Germinal center (tissue), 1 donor: Measurements from ENCODE around the gene ITGA11.

Experiments
- DNase-seq: peaks from one replicate; pipeline ENCODE4 v3.0.0; 2012; ENCODE audit warnings: mixed read lengths, low spot score

Gene ITGA11

DNA sequence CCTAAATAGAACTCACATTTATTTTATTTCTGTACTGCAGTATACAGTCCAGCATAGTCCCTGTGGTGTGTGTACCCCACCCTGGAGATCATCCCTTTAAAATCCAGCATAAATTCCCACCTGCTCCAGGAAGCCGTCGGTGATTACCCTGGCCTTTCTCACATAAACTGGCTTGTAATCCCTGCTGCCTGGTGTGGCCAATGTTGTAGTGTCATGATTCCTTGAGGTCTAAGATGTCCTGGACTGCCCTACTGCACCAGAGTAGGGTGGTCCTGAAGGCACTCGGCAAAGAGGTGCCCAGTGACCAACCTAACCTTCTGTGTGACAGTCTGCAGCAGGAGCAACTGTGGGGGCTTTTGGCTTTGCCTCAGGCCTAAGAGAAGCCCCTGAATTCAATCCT, 58.9 kb downstream of the ITGA11 start:
- DNase-seq: no peak

DNA sequence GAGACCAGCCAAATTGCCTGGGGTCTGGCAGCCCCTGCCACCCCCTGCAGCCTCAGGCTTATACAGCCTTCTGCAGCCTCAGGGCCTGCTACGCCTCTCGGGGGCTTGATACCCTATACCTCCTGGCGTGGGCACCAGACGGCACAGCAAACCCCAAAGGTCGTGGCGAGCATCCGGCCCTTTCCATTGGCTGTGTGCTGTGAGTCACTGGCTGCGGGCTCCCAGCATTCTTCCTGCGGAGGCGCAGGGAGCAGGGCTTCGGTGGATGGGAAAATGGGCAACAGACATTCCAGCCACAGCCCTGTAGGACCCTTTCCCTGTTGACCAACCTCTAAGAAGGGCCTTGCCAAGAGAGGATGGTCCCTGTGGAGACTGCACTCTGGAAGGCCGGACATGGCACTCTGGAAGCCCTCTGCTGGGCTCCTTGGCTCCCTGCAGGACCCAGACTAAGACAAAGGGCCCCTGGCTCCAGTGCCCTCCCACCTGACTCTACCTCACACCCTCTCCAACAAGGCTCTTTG, 59.6 kb downstream of the ITGA11 start:
- DNase-seq: no peak

DNA sequence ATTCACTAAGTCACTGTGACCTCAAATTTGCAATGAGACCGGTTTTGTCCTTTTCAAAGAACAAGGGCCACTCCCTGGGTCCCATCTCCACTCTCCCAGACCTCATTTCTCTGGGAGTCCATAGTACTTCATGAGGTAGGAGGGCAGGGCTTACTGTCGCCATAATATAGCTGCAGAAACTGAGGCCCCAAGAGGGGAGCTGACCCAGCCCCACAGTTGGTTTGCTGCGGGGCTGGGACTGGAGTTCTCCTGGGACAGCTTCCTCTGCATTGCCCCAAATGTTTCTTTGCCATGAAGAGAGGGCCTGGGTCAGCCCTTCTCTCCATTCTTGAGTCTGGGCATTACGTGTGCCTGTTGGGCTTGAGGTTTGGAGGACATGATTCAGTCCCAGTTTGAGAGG, 60.1 kb downstream of the ITGA11 start:
- no peak for DNase-seq

DNA sequence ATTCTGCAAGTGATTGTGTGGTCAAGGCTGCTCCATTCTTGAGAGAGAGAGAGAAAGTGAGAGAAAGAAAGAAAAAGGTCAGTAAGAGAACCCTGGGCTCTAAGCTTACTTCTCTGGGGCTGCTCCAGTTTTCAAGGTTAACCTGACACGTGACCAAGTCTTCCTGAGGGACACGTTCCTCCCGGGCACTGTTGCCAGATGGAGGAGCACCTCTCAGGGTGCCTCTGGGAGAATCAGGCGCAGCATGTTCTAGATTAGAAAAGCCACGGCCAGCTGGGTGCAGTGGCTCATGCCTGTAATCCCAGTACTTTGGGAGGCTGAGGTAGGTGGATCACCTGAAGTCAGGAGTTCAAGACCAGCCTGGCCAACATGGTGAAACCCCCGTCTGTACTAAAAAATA, 60.8 kb downstream of the ITGA11 start:
- no peak for DNase-seq

DNA sequence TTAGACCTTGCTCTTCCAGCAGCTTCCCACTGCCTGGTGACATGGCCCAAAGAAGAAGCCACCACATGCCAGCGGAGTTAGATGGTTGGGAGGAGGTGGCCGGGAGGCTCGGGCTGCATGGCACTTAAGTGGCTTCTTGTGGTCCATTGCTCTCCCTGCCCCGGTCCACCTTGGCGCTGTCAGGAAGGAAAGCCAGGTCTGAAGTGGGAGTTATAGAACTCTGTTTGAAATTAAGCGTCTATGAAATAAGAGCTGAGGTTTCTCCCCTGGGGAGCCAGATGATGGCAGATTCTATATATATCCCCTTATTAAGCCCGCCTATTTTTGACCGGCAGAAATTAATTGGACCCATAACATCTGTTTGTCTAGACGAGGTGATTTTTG, 61.2 kb downstream of the ITGA11 start:
- no peak for DNase-seq

DNA sequence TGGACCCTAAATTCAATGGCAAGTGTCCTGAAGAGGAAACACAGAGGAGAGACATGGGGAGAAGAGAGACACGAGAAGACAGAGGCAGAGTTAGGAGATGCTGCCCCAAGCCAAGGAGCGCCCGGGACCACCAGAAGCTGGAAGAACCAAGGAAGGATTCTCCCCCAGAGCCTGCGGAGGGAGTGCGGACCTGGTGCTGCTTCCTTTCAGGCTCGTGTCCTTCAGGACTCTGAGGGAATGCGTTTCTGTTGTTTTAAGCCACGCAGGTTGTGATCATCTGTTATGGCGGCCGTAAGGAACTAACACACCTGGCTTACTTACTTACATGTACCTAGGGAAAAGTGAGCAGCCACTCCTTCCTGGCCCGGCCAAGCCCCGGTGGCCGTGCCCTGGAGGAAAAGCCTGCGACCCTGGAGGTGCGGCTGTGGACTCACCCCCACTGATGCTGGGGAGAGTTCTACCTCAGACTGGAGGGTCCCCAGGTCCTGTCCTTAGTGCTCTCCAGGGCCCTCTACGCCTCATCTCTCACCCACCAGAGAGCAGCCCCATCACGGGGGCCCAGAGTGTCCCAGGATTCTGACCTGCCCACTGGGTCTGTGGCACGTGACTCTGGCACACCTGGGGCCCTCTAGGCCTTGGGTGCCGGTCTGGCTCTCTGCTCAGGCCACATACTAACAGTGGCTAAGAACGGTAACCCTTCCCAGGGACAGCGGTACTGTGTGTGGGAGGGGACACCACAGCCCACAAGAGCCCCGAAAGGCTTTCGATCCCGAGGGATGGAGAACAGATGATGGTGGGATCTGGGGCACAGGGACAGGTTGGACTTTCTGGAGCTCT, 61.8 kb downstream of the ITGA11 start:
- DNase-seq: no peak

DNA sequence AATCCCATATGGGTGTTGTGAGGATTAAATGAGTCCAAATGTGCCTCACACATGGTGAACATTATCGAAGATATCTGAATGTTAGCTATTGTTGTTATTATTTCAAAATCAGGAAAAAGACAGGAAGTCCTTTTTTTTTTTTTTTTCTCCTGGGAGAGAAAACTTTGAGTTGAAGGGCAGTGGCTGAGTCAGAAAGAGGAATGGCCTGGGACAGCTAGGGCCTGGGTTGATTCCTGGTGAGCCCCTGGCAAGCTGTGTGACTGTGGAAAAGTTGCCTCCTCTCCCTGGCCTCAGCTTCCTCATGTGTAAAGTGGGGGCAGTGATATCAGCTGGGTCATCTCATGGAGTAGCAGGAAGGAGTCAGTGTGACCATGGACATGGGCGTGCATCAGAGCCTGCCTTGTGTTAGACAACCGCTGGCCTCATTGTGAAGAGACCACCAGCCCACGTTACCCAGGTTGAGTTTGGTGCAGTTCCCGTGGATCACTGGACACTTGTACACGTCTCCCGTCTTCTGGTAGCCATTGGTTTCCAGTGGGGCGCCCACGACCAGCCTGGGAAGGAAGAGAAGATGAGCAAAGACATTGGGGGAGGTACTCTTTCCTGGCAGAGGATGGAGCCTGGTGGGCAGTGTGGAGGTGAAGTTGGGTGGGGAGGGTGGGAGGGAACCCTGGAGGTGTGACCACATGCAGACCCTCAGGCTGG, 63.1 kb downstream of the ITGA11 start:
- DNase-seq: no peak

DNA sequence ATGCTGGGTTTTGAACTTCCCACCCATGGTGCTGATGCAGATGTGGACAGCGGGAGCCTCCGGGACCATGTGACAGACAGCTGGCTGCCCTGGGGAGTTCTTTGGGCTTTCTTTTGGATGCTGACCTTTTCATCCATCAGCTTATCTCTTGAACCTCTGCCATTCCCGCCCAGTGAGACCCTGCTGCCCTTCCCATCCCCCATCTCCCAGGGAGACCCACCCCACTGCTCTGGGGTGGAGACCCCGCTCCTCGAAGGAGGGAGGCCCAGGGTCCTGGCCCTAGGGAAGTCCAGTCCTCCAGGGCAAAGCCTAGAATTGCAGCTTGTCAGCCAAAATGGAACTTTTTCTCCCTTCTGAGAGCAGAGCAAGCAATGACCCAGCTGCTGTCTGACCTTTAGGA, 64.0 kb downstream of the ITGA11 start:
- no peak for DNase-seq

DNA sequence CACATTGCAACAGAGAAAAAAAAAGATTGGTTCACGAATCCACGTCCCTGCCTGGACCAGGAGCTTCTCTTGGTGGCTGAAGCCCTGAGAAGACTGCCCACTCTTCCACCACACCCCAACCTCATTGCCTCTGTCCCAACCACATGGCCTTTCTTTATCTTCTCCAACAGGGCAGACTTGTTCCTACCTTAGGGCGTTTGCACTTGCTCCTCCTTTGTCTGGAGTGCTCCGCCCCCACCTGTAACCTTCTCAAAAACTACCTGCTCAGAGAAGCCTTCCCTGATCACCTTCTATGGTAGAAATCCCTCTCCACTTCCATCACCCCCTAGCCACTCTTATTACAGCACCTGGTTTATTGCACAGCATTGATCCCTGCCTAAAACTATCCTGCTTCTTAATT, 64.7 kb downstream of the ITGA11 start:
- DNase-seq: no peak

DNA sequence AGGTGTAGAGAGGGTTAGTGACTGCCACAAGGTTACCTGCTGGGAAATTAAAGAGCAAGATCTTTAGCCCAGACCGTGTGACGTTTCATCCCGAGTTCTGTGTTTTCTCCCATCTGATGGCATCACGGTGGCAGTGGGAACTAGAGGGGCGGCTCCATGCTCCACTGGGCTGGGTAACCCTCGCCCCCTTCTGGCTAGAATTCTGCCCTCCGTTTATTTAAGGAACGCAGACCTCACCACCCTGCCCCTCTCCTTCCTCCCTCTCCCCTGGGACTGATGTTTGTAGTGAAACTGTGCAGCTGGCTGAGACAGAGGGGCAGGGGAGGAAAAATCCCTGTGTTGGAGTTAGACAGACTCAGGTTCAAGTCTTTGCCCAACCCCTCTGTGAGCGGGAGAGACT, 65.6 kb downstream of the ITGA11 start:
- DNase-seq: no peak

DNA sequence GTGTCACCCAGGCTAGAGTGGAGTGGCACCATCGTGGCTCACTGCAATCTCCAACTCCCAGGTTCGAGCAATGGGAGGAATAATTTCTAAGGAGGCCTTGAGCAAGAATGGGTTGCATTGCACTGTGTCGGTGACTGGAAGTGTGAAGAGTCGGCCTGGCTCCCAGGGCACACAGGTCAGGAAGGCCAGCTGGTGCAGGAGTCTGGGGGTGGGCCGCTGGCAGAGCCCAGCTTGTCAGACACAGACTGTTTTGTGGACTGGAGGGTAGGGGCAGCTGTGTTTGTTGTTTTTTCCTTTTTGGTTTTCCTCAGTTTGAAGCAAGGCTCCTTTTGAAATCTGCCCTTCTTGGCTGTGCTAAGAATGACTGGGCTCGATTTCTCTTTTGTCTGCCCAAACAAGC, 66.2 kb downstream of the ITGA11 start:
- no peak for DNase-seq

DNA sequence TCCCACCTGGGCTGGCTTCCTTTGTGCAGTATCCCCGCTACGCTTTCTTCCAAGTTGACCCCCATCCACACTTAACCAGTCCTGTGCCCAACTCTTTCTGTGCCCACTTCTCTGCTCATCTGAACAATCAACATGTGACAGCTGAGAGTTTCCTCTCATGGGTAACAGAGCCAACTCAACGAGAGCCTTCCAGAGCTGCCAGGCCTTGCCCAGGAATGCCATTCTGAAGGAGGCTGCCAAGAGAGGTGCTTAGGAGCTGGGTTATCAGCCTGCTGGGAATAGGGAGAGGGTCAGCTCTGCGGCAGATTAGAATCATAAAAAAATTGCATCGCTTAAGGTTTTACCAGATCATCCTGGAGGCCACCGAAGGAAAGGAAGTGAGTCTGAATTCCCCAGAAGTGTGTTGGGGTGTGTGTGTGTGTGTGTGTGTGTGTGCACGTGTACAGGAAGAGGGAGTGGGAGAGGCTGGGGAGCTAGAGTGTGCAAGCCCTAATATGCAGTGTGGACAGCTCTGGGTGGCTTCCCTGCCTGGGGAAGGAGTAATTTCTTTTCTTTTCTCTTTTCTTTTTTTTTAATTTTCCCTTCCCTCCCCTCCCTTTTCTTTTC, 66.7 kb downstream of the ITGA11 start:
- DNase-seq: no peak

DNA sequence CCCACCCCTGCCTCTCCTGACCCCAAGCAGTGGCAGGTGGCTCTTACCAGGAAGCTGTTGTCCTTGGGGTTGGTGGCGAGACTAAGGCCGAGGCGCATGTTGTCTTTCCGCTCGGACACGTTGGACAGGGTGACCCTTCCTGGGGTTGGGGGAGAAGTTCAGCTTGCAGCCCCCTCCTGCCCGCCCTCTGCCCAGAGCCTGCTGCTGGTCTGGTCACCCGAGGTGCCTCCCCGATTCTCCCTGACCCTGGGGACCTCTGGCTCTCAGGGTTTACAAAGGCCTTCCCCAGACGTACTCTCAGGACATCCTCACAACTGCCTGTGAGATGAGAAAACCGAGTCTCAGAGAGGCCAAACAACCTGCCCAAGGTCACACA, 67.3 kb downstream of the ITGA11 start:
- no peak for DNase-seq

DNA sequence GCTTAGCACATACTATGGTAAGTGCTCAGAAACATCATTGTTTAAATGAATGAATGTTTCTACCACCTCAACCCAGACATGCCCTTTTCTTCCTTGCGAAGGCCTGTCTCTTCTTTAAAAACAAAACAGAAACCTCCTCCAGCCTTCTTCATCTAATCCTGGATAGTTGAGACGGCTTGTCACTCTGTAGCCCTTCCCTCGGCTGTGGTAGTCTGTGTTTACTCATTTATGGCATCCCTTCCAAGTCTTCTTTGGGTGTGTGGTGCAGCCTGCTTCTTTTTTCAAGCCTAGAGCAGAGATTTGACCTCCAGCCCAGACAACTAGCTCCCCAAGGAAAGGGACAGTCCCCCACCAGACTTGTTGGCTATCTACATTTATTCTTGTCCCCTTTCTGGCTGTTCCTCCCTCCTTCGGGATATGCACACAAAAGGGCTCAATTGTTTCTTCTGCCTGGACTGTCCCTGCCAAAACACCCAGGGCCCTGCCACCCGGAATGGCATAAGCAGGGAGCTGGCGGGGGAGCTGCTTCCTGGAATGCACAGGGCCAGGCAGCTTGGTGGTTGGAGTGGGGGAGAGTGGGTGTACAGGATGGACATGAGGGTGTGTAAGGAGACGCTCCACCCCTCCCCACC, 67.8 kb downstream of the ITGA11 start:
- DNase-seq: no peak

DNA sequence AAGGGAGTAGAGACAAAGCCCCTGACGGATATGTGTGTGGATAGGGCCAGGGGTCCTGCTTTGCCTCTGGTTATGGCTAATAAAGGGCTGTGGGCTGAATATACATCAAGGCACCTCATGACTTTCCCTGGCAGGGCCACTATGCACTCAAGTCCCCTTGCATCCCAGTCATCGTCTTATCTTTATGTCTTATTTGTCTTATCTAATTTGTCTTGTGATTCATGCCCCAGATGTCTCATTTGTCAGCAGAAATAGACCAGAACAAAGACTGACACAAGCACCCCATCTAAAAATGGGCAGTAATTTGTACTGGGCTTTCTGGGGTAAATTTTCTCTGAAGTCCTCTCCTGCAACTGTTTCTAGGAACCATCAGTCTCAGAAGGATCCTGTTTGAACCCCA, 68.6 kb downstream of the ITGA11 start:
- DNase-seq: no peak

DNA sequence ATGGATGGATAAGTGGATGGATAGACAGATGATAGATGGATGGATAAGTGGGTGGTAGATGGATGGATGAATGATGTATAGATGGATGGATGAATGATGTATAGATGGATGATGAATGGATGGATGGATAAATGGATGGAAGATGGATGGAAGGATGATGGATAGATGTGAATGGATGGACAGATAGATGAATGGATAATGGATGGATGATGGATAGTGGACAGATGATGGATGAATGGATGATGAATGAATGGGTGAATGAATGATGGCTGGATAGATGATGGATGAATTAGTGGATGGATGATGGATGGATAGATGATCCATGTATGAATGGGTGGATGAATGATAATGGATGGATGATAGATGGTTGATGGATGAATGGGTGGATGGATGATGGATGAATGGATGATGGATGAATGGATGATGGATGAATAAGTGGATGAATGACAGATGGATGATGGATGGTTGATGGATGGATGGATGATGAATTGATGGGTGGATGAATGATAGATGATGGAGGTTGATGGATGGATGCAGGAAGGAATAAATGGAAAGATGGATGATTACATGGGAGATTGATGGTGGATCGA, 69.3 kb downstream of the ITGA11 start:
- DNase-seq: no peak

DNA sequence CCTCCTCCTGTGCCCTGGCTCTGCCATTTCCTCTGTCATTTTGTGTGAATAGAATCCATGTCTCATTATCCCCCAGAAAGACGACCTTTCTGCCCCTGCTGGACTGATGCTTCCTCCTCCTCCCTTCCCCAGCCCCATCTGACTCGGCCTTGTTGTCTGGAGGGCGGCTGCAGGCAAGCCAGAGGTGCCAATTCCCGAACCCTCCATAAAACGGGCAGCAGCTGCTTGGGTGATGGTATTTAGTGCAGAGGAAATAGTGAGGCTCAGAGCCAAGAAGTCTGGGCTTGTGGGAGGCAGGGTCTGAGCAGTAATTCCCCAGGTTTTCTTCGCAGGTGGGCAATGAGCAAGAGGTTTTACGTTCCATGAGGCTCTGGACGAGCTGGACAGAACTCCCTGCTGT, 71.2 kb downstream of the ITGA11 start:
- DNase-seq: no peak

DNA sequence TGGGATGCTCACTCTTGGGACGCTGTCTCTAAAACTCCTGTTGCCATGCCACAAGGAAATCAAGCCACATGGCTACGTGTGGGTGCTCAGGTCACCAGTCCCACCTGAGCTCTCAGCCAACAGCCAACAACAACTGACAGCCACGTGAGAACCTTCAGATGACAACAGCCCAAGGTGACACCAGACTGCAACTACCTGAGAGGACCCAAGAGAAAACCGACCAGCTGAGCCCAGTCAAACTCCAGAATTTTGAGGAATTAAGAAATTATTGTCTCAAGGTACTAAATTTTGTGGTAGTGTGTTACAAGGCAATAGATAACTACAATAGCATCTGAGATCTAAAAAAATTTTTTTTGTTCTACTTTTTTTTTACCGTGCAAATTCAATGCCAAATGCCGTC, 75.2 kb downstream of the ITGA11 start:
- no peak for DNase-seq

DNA sequence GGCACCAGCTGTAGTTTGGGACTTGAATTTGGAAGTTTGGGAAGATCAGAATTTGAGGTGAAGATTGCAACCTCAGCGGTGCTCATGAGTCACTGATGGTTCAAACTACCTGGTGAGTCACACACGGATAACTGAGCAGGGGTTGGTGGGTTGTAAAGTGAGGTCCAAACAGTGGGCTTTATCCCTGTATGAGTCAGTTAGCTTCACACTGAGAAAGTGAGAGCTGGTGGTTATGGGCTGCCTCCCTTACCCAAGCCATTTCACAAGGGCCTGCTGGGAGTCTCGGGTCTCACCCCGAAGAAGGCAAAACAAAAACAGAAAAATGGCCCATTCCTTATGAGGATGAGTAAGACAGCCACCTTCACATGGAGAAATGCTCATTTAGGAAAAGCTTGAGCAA, 77.0 kb downstream of the ITGA11 start:
- DNase-seq: no peak

DNA sequence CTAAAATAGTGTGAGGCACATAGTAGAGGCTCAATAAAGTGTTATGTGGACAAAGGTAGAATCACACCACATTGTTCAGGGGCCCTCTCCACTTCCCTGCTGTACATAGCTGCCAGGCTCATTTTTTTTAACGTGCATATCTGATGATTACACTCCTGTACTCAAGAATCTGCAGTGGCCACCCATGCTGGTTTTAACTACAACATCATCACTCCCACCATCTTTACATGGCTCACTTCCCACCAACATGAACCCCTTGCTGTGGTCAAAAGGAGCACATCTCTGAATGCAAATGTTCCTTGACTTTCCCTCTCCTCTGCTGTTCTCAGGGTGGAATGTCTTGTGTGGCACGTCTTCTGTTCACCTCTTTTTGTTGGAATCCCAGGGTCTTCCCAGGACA, 77.7 kb downstream of the ITGA11 start:
- no peak for DNase-seq

DNA sequence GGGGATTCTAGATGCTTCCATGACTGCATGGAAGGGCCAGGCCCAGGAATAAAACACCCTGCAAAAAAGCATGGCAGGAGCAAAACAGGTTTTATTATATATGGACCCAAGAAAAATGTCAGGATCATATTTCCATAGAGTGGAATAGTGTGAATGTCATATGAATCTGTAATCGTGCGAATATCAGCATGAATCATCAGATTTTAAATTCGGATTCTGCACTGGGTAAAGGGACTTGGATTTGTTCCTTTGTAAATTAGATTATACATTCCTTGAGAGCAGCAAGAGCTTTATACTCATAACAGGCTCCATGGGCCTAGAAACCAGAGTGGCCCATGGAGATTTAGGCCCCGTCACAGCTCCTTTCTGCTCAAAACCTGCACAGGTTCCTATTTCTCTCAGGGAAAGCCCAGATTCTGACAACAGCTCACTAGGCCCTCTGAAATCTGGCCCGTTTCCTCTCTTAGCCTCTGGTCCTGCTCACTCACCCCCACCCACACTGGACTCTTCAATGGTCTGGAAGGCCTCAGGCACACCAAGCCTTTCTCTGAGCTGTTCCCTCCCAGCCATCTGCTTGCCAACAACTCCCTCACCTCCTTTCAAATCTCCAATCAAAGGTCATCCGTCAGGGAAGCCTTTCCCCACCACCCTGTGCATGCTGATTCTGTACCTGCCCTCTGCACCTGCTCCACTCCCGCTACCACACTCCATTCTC, 78.4 kb downstream of the ITGA11 start:
- DNase-seq: no peak
